Suprapubic skin (tissue), 4 donors: ENCODE results near the gene TGM1.

ENCODE experiments used
- EP300 ChIP-seq: sonication (generic); formaldehyde crosslinking; IDR thresholded peaks from one replicate; pipeline ENCODE4 v1.6.1; 2017; ENCODE audit warnings: antibody characterized with exemption
- POLR2AphosphoS5 ChIP-seq, 3 donors: sonication (generic); formaldehyde crosslinking; IDR thresholded peaks; one replicate each; pipeline ENCODE4 v1.6.1; 2017; ENCODE audit warnings: antibody characterized with exemption in 3 of 3
- TF ChIP-seq, protein P1 (sequence below), 2 donors: fragments of 200-600 bp in 1 of 2; fragments of 450-650 bp in 1 of 2; sonication (generic) in 1 of 2; IDR thresholded peaks; one replicate each; pipeline ENCODE4 v1.5.1; 2016 to 2019; ENCODE audit warnings: antibody characterized with exemption in 2 of 2, mild to moderate bottlenecking in 1 of 2, moderate library complexity in 1 of 2

DNA sequence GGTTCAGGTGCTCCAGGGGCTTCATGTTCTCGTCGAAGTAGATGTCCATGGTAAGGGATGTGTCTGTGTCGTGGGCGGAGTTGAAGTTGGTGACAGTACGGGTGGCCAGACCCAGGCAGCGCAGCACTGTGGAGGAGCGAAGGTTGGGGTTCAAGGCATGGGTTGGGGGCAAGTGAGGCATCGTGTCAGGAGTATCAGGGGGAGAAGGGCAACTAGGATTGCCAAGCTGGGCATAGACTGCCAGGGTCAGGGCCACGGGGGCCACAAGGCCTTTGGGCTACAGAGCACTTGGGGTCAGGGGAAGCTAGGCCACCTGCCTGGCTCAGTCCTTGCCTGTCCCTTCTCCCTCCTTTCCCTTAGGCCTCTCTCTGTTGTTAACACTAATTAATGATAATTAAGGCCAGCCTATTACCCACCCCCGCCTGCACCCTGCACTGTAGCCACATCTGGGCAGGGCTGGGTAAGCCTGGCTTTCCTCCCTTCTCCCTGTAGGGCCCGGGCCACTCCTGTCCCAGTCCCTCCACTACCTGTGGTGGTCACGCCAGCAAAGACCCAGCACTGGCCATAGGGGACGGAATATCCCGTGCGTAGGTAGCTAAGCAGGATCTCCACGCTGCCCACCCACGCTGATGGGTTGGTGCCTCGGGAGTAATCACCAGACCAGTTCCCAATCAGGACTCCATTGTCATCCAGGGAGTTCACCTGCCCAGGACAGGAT is 4.3 kb downstream of the TGM1 start:
- TF ChIP-seq POLR2AphosphoS5 (IDR thresholded peaks at IDR 0.05) (no peak), EP300 (no peak)
- TF ChIP-seq, protein P1, sequence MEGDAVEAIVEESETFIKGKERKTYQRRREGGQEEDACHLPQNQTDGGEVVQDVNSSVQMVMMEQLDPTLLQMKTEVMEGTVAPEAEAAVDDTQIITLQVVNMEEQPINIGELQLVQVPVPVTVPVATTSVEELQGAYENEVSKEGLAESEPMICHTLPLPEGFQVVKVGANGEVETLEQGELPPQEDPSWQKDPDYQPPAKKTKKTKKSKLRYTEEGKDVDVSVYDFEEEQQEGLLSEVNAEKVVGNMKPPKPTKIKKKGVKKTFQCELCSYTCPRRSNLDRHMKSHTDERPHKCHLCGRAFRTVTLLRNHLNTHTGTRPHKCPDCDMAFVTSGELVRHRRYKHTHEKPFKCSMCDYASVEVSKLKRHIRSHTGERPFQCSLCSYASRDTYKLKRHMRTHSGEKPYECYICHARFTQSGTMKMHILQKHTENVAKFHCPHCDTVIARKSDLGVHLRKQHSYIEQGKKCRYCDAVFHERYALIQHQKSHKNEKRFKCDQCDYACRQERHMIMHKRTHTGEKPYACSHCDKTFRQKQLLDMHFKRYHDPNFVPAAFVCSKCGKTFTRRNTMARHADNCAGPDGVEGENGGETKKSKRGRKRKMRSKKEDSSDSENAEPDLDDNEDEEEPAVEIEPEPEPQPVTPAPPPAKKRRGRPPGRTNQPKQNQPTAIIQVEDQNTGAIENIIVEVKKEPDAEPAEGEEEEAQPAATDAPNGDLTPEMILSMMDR (IDR thresholded peaks at IDR 0.05): no peak
